Loucy (cell line): ENCODE results near the gene DYNLT2.

ENCODE experiments used
- H2AFZ ChIP-seq: fragments of 200-600 bp; sonication (generic); 2 replicates; pipeline ENCODE4 v1.6.0; 2016; ENCODE audit warnings: antibody characterized with exemption, mild to moderate bottlenecking, low read length, moderate library complexity
- H3F3A ChIP-seq: fragments of 200-600 bp; 2 replicates; pipeline ENCODE4 v1.6.0; 2016; ENCODE audit warnings: antibody characterized with exemption, low read depth, mild to moderate bottlenecking
- H3K27me3 ChIP-seq: fragments of 200-600 bp; sonication (generic); 2 replicates; pipeline ENCODE4 v1.6.1; 2014; ENCODE audit warnings: low read length, mild to moderate bottlenecking; ENCODE audit not compliant: insufficient read depth, poor library complexity, severe bottlenecking
- H3K36me3 ChIP-seq: fragments of 200-600 bp; sonication (generic); 2 replicates; pipeline ENCODE4 v1.6.1; 2016; ENCODE audit warnings: low read length; ENCODE audit not compliant: insufficient read depth
- H3K4me1 ChIP-seq: fragments of 200-600 bp; sonication (generic); 2 replicates; pipeline ENCODE4 v1.5.1; 2014; ENCODE audit warnings: low read length, mild to moderate bottlenecking; ENCODE audit not compliant: insufficient read depth, poor library complexity, severe bottlenecking
- H3K4me2 ChIP-seq: fragments of 200-600 bp; sonication (generic); 2 replicates; pipeline ENCODE4 v1.6.0; 2014; ENCODE audit warnings: antibody characterized with exemption, low read length, low read depth, mild to moderate bottlenecking; ENCODE audit not compliant: poor library complexity, severe bottlenecking
- H3K4me3 ChIP-seq: fragments of 200-600 bp; sonication (generic); 2 replicates; pipeline ENCODE4 v1.5.1; 2014; ENCODE audit warnings: low read length, mild to moderate bottlenecking, mixed read lengths; ENCODE audit not compliant: poor library complexity, severe bottlenecking
- H3K79me2 ChIP-seq: fragments of 200-600 bp; sonication (generic); 2 replicates; pipeline ENCODE4 v1.6.1; 2014; ENCODE audit warnings: low read length; ENCODE audit not compliant: insufficient read depth
- H3K9ac ChIP-seq: fragments of 200-600 bp; sonication (generic); 2 replicates; pipeline ENCODE4 v1.6.0; 2014; ENCODE audit warnings: mild to moderate bottlenecking, low read depth, low read length, moderate library complexity; ENCODE audit not compliant: poor library complexity, severe bottlenecking
- H3K9me2 ChIP-seq: fragments of 200-600 bp; sonication (generic); replicated peaks from 2 replicates; pipeline ENCODE4 v1.6.1; 2016; ENCODE audit warnings: low read depth, low read length, mixed read lengths
- H3K9me3 ChIP-seq: fragments of 200-600 bp; sonication (generic); 2 replicates; pipeline ENCODE4 v1.6.1; 2014; ENCODE audit warnings: mild to moderate bottlenecking, antibody characterized with exemption, low read length, low read depth; ENCODE audit not compliant: insufficient read depth
- H4K20me1 ChIP-seq: fragments of 200-600 bp; sonication (generic); 2 replicates; pipeline ENCODE4 v1.6.0; 2014; ENCODE audit warnings: antibody characterized with exemption, low read length, mild to moderate bottlenecking; ENCODE audit not compliant: insufficient read depth, poor library complexity, severe bottlenecking
- CTCF ChIP-seq: fragments of 200-600 bp; sonication (generic); conservative IDR thresholded peaks from 2 replicates; pipeline ENCODE4 v1.5.1; 2014; ENCODE audit warnings: mild to moderate bottlenecking, antibody characterized with exemption, low read length
- EZH2phosphoT487 ChIP-seq: fragments of 200-600 bp; IDR thresholded peaks from 2 replicates; pipeline ENCODE4 v1.6.1; 2018; ENCODE audit warnings: antibody characterized with exemption, mild to moderate bottlenecking, moderate library complexity, borderline replicate concordance

Gene DYNLT2

GRCh38 chr6:169723200-169723909 lies 28.0 kb downstream of the DYNLT2 start:
- H3K27me3 ChIP-seq = no peaks in the 10 kb centered on the region
- peaks cover 69% of the 10 kb centered on the region for H3K79me2 ChIP-seq
- H3K9me2 ChIP-seq = no peaks in the 10 kb centered on the region
- H4K20me1 ChIP-seq = peaks cover 44% of the 10 kb centered on the region
- H3K9ac ChIP-seq = peak overlapping the region; percentile 85
- H3F3A ChIP-seq = no peaks in the 10 kb centered on the region
- no peaks in the 10 kb centered on the region for H3K36me3 ChIP-seq
- TF ChIP-seq EZH2phosphoT487 (no peak), CTCF (no peak)
- peaks cover 65% of the 10 kb centered on the region for H3K4me1 ChIP-seq
- H3K4me3 ChIP-seq = peak overlapping the region; percentile 92
- no peaks in the 10 kb centered on the region for H3K9me3 ChIP-seq
- peak overlapping the region; percentile 69 for H2AFZ ChIP-seq
- peak overlapping the region; percentile 80 for H3K4me2 ChIP-seq

GRCh38 chr6:169722362-169723199 lies 28.8 kb downstream of the DYNLT2 start:
- Histone ChIP-seq H2AFZ (peak overlapping the region; percentile 69), H3K36me3 (no peaks in the 10 kb centered on the region), H3K9me2 (no peaks in the 10 kb centered on the region), H3K4me2 (peak overlapping the region; percentile 80), H3F3A (no peaks in the 10 kb centered on the region), H3K4me1 (peaks cover 61% of the 10 kb centered on the region), H3K27me3 (no peaks in the 10 kb centered on the region), H3K9me3 (no peaks in the 10 kb centered on the region), H4K20me1 (peaks cover 44% of the 10 kb centered on the region), H3K4me3 (peak overlapping the region; percentile 92), H3K79me2 (peaks cover 77% of the 10 kb centered on the region), H3K9ac (peak overlapping the region; percentile 85)
- no peak for TF ChIP-seq CTCF
- no peak for TF ChIP-seq EZH2phosphoT487

- peak overlapping the region; percentile 80 for H3K4me2 ChIP-seq
Measured at GRCh38 chr6:169720207-169720855, 31.0 kb downstream of the DYNLT2 start.

More at GRCh38 chr6:169720207-169720855, 31.0 kb downstream of the DYNLT2 start:
- H3K9ac ChIP-seq = peak overlapping the region; percentile 85
- TF ChIP-seq EZH2phosphoT487 (no peak), CTCF (peak; percentile 48)
- peaks cover 21% of the 10 kb centered on the region; the same call in 1 of the 2 replicates for H3K36me3 ChIP-seq
- H4K20me1 ChIP-seq = peaks cover 44% of the 10 kb centered on the region
- H3K27me3 ChIP-seq = no peaks in the 10 kb centered on the region
- H3K4me1 ChIP-seq = peaks cover 43% of the 10 kb centered on the region
- H3K79me2 ChIP-seq = peaks cover 82% of the 10 kb centered on the region
- peak overlapping the region; percentile 22 for H3K4me3 ChIP-seq
- no peaks in the 10 kb centered on the region for H3F3A ChIP-seq
- no peaks in the 10 kb centered on the region for H3K9me2 ChIP-seq
- no peaks in the 10 kb centered on the region for H3K9me3 ChIP-seq
- H2AFZ ChIP-seq = no peak overlapping the region
